GM19193 (cell line): ENCODE measurements around the gene PCGF1.

Experiments
- POLR2A ChIP-seq: IDR thresholded peaks from 4 replicates; pipeline ENCODE4 v1.6.1; 2011; ENCODE audit not compliant: insufficient read depth, insufficient read length; ENCODE audit errors: extremely low read depth

The PCGF1 gene

DNA sequence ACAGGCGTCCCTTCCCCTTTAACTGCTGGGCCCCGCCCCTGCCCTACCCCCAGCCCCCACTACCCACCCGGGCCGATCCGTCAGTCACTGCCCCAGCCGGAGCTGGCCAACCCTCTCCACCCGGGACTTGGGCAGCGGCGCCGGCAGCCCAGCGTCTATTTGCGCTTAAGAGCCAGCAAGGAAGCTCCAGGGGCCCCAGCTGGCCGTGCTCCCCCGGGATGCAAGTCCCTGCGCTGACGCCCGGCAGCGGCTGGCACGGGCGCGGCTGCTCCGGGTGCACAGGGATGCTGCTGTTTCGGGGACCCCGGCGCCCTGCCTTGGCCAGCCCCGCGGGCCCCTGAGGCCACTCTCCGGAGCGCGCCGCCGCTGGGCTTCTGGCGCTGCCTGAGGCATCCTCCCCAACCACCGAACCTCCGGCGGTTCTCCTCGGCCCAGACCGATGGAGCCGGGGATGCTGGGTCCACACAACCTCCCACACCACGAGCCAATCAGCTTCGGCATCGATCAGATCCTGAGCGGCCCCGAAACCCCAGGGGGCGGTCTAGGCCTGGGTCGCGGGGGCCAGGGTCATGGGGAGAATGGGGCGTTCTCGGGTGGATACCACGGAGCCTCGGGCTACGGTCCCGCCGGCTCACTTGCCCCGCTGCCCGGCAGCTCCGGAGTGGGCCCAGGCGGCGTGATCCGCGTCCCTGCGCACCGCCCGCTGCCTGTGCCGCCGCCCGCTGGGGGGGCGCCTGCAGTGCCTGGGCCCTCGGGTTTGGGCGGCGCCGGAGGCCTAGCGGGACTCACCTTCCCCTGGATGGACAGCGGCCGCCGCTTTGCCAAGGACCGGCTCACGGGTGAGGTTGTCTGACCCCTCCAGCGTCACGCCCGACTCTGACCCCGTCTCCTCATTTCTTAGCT lies 7.1 kb upstream of the PCGF1 start, which contains the start of gene TLX2:
TLX2 (plus strand) TSS at position 83 of the 903 bp plus-strand sequence; CDS start at position 440, 357 bp downstream.
- TF ChIP-seq POLR2A: no peak

DNA sequence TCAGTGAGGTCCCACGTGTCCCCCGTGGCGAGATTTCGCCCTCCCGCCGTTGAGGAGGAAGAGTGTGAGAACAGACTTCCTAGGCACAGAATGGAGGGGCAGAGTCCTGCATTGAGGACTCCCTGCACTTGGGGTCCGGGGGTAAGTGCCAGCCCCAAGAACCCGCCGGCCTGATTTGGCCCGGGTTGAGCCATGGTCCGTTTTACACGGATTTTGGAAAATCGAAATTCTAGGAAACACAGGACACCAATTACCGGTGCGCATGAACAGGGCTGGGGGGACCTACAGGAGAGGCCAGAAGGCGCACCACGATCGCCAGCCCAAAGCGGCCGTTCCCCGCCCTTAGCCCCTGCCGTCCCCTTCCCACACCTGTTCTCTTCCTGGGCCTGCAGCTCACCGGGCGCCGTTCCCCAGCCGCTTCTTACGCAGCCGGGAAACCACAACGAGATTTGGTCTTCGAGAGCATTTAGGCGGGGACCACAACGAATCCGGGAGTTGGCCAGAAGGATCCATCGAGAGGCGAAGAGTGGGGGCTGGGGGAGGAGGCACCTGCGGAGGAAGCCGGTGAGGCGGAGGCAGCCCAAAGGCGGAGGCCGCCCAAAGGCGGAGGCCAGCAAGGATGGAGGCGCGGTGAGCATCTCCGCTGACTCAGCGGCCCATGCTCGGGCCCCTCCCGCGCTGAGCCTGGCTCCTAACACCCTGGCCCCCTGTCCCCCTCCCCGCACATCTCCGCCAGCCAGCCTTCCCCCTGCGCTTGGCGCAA lies 6.3 kb upstream of the PCGF1 start:
- TF ChIP-seq POLR2A: no peak

- no peak for TF ChIP-seq POLR2A
These were observed 5.5 kb upstream of the PCGF1 start for GRCh38 chr2:74512744-74513604.

GRCh38 chr2:74511104-74511989 lies 3.9 kb upstream of the PCGF1 start:
- TF ChIP-seq POLR2A: no peak

GRCh38 chr2:74510272-74510671 lies 2.8 kb upstream of the PCGF1 start:
- no peak for TF ChIP-seq POLR2A

DNA sequence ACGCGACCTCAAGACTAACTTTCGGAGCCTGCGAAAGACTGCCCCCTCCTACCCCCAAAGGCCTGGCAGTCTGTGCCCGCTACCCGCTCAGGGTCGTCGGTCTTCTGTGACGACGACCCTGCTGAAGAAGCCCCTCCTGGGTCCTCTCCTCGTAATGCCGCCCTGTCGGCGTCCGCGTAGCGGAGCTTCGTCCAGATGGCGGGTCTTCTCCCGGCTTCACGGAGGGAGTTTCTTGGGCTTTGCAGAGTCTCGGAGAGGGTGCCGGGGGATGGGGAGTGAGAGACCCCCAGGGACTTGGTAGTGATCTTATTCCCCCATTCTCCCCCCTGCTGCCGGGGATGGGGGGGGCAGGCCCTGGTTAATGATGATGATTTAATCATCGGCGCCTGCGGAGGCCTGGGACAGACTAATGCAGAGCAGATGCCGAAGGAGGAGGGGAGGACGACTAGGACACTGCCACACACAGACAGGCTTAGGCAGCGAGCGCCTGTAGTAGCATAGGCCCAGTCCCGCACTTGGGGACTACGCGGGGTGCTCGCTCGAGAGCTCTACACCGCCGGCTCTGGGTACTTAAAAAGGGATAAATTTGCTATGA lies 528 bp upstream of the PCGF1 start:
- TF ChIP-seq POLR2A: no peak

DNA sequence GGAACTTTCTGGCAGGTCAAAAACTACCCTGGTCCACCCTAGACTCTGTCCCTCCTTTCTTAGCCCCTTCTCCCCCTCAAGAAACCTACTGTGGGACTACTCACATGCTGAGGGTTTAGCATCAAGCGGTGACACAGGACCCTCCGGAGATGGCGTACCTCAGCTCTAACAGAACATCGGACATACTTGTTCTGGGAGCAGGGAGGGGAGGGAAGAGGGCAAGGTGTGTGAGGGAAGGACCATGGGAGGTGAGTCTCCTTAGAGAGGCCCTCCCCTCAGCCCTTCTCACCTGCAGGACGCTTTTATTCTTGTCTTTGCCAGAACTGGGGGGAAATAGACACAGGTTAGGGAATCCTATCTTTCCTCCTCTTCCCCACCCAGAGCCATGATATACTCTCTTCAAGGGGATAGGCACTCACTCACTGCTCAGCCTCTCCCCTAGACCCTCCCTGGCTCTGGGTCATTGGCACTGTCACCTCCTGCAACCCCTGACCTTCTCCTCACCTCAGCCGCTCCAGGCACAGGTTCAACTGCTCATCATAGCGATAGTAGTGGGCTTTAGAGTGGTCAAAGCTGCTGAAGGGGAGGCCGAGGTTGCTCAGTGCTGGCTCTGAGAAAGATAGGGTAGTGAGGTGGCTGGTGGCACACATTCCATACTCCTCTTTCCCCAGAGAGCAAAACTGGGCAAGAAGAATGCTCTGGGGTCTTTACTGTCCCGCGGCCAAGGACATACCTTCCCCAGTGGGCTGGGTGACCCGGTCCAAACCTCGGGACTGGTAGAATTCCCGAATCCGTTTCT lies 1.8 kb downstream of the PCGF1 start:
- TF ChIP-seq POLR2A: no peak

DNA sequence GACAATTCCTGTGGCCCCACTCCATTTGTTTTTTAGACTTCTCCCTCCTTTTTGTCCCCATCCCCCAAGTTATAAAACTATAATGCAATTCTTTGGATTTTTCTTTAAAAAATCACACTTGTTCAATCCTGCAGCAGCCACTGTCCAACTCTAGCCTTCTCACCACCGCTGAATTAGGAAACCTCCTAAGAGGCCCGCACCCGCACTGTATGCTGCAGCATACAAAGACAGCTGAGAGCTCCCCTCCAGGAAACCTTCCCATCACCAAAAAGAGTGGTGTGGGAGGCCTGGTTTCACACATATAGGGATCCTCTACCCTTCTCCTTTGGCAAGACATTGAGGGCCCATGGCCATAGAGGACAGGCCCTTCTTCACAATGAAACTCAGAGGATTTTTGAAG lies 2.9 kb downstream of the PCGF1 start:
- no peak for TF ChIP-seq POLR2A

DNA sequence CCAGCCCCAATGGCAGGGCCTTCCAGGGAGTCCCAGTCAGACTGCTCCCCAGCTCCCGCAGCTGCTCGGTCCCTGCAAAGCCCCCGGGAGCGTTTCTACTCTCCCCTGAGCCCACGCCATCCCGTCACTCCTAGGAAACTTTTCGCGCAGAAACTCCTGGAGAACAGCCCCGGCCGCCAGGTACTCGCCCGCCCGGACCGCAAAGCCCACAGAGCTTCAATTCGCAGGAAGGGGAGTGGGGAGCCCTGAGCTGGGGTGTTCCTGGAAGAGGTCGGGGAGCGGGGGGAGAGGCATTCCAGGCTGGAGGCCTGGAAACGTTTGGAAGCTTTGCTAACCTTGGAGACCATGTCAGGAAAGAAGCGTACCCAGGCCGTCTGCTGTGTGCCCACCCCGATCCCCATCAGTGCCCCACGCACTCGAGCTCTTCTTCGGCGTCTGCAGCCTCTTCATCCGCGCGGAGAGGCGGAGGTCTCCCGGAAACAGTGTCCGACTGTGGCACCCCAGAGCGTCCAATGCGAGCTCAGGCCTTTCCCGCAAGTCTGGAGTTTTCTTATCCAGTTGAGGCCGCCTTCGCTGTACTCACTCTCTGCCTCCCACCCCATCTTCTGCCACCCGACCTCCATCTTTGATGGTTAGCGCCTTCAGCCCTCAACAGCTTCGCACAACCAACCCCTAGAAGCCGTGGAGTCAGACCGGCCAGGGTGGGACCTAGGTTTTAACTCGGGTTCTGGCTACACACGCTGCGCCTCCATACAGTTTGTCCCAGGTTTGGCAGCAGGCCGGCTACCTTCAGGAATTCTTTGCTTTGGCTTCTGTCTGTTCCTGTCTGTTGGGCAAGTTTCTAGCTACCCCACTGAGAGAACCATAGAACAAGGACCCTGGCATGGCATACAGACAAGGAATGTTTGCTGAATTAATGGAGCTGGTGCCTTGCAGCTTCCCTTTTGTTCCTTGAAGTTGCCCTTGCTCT lies 3.7 kb downstream of the PCGF1 start:
- no peak for TF ChIP-seq POLR2A

DNA sequence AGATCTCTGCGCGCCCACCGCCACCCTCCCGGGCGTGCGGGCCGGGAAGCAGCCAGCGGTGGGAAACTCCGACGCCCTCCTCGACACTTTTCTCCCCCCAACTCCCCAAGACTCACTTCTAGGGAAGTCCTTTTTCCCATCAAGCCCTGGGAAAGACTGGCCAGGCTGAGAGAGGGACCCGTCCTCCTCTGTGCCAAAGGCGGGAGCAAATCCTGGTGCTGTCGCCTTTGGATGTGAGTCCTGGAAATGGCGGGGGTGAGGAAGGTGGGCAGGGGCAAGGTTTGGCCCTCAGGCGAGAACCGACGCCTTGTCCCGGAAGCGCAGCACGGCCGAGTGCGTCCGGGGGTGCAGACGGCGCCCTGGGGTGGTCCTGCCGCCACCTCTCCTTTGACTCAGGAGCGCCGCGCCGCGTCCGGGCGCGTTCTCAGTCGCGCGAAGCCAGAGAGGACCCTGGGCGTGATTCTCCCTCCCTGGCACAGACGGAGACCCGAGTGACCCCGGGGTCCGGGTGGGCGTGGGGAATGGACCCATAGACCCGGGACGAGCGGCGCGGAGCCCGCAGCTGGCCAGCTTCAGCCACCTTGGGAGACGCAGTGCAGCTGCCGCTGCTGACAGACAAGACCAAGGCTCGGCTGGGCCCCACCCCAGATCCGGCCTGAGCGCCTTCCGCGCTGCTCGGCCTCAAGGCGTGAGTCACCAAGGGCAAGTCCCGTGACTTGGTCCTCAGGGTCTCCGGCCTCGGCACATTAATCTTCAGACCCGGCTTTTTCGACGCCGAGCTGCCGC lies 4.6 kb downstream of the PCGF1 start:
- peak; percentile 63 for TF ChIP-seq POLR2A

DNA sequence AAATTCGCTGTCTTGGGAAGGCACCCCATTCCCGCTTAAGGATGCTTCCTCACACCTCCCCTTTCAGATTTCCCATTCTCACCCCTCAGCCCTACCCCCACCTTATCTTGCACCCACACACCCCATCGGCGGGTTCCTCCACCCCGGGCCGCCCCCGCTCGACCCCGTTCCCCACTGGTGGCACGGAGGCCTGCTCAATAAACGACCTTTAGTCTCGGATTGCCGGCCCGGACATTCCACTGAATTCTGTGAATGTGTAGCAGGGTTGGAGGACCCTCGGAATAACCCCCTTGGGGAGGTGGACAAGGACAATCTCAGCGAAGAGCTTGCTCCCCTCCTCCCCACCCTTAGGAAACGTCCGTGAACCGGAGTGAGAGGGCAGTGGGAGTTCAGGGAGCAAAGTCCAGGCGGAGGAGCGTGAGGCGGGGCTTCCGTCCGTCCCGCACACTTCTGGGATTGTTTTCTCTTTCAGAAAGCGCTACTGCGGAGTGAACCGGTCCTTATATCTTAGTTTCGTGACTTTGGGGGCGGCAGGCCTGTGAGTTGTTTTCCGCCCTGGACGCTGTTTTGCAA lies 5.3 kb downstream of the PCGF1 start:
- no peak for TF ChIP-seq POLR2A
